Naive B cell (primary cell): Measurements from ENCODE around the gene RNH1. TPM values are rescaled to one million over a fixed set of nuclear protein-coding genes. Genes with fewer than 3 reads are reported as not detected.
"Not testable (repeated sequence)": the region's sequence is repeated elsewhere in the genome, so short reads cannot be mapped to it uniquely, and the experiment has no call there.

ENCODE experiments used
- ATAC-seq, 2 donors: fragments of 150-1000 bp; cut with Tn5 transposase; 2 replicates each; pipeline ENCODE4 v1.10.0; 2021; ENCODE audit warnings: low read depth in 2 of 2, mild to moderate bottlenecking in 2 of 2, moderate library complexity in 2 of 2
- DNase-seq: peaks from one replicate; pipeline ENCODE4 v3.0.0; 2022
- H3K27ac Mint-ChIP-seq, 6 donors: one replicate each; pipeline ENCODE4 v1.8.0; 2020 to 2022; ENCODE audit warnings: mild to moderate bottlenecking in 6 of 6, mixed read lengths in 6 of 6, moderate library complexity in 5 of 6, inconsistent platforms in 2 of 6
- H3K27me3 Mint-ChIP-seq, 3 donors: one replicate each; pipeline ENCODE4 v1.8.0; 2021 to 2022; ENCODE audit warnings: mixed read lengths in 3 of 3, mild to moderate bottlenecking in 1 of 3
- H3K36me3 Mint-ChIP-seq, 2 donors: one replicate each; pipeline ENCODE4 v1.8.0; 2020 to 2022; ENCODE audit warnings: mixed read lengths in 2 of 2, inconsistent platforms in 1 of 2, mild to moderate bottlenecking in 1 of 2
- H3K4me1 Mint-ChIP-seq, 3 donors: one replicate each; pipeline ENCODE4 v1.8.0; 2020 to 2022; ENCODE audit warnings: mixed read lengths in 3 of 3, inconsistent platforms in 1 of 3, mild to moderate bottlenecking in 1 of 3, moderate library complexity in 1 of 3
- H3K4me3 Mint-ChIP-seq, 8 donors: one replicate each; pipeline ENCODE4 v1.8.0; 2020 to 2022; ENCODE audit warnings: mild to moderate bottlenecking in 8 of 8, mixed read lengths in 8 of 8, moderate library complexity in 8 of 8, inconsistent platforms in 2 of 8
- H3K9me3 Mint-ChIP-seq, 7 donors: one replicate each; pipeline ENCODE4 v1.8.0; 2020 to 2022; ENCODE audit warnings: mixed read lengths in 7 of 7, mild to moderate bottlenecking in 5 of 7, inconsistent platforms in 2 of 7, moderate library complexity in 1 of 7
- polyA plus RNA-seq, 6 donors: library from polyadenylated mRNA; unstranded; fragments of 300-500 nt; fragmentation: Illumina TruSeq; gene quantifications; one replicate each; pipeline ENCODE4 v1.2.3, GENCODE V29; 2021; ENCODE audit warnings: low read depth in 6 of 6

The RNH1 gene
- polyA plus RNA-seq, 6 donors from 2014 or later, result 73.2 to 132 (median 114) TPM

DNA sequence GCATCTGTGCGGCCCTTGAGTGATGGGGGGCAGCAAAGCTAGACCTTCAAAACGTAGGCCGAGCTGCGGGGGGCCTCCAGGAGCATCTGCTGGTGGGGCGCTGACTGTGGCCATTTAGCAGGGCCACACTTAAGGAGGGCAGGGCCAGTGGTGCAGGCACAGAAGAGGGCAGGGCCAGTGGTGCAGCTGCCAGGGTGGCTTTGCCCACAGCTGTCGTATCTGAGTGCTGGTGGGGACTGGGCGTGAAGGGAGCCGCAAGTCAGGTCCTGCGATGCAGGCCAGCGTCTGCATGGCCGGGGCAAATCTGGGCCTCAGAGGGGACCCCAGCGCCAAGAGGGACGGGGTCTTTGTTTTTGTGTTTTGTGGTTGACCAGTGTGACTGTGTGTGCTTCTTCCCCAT is 27.7 kb downstream of the RNH1 start:
- H3K9me3 Mint-ChIP-seq, result no peaks in the 10 kb centered on the region
- no peak overlapping the region for H3K4me3 Mint-ChIP-seq
- peak overlapping the region in 1 of 6 donors; percentile 75 for H3K27ac Mint-ChIP-seq
- H3K4me1 Mint-ChIP-seq, result no peaks in the 10 kb centered on the region
- ATAC-seq (no peak), DNase-seq (no peak)
- H3K36me3 Mint-ChIP-seq, result no peaks in the 10 kb centered on the region
- H3K27me3 Mint-ChIP-seq, result no peaks in the 10 kb centered on the region

DNA sequence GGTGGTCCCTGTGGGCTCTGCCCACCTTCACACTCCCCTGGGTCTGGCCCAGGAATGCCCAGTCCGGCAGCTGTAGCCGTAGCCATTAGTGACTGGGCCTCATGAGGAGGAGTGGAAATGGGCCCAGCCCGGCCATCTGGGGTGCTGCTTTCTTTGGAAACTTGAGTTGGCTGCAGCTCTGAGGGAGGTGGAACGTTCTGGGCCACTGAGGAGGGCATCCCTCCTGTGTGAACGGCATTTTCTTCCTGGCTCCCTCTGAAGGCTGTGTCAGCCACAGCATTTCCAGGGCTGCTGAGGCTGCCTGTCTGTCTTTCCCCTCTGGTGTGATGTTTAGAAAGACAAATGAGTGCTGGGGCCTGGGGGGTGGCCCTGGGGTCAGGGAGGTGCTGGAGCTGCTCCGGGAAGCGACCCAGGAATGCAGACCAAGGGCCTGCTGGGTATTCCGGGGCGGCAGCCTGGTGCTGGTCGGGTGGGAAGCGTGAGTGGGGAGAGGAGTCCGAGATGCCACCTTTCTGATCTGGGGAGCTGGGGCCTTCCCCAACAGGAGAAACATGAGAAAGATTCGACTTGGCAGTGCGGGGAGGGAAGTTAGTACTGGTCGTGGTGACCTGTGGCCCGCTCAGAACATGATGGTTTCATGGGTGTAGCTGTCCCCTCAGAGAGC is 29.9 kb downstream of the RNH1 start:
- DNase-seq (no peak), ATAC-seq (no peak)
- Mint-ChIP-seq H3K27ac (no peak overlapping the region), H3K27me3 (no peaks in the 10 kb centered on the region), H3K36me3 (no peaks in the 10 kb centered on the region), H3K4me3 (no peak overlapping the region), H3K4me1 (no peaks in the 10 kb centered on the region), H3K9me3 (no peaks in the 10 kb centered on the region)

DNA sequence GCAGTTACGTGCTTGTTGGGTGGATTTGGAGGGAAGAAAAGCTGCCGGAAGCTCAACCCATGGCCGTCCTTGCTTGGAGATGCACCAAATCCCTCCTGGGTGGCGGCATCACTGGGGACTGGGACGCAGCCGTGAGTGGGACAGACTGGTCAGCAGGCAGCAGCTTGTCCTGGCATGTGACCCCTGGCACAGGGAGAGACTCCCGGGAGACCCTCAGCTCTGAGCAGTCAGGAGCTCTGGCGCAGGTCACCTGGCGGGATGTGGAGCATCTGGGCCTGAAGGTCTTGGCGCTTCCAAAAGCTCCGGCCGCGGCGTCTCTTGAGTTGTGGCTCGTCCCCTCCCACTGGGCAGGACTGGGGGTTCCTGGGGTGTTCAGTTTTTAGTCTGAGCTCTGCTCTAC is 30.6 kb downstream of the RNH1 start:
- H3K4me3 Mint-ChIP-seq, result no peak overlapping the region
- ATAC-seq (no peak), DNase-seq (no peak)
- H3K4me1 Mint-ChIP-seq, result no peaks in the 10 kb centered on the region
- H3K27ac Mint-ChIP-seq, result no peak overlapping the region
- no peaks in the 10 kb centered on the region for H3K36me3 Mint-ChIP-seq
- no peaks in the 10 kb centered on the region for H3K9me3 Mint-ChIP-seq
- no peaks in the 10 kb centered on the region for H3K27me3 Mint-ChIP-seq

DNA sequence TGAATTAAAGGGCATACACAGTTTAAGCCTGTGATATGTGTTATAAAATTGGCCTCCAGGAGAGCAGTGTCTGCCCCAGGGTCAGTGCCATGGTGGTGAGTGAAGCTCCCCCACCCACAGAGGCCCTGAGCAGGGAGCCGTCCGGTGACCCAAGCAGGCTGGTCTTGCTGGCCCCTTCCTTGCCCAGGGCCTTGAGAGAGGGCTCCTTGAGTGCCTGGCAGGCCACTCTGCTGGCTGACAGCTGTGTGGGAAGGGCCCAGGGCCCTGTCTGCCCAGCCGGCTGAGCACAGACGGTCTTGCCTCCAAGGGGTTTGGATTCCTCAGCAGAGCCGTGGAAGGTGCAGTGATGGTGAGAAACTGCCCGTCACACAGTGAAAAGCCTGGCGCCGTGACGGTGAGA is 31.1 kb downstream of the RNH1 start:
- no peaks in the 10 kb centered on the region for H3K9me3 Mint-ChIP-seq
- DNase-seq, result no peak
- no peaks in the 10 kb centered on the region for H3K36me3 Mint-ChIP-seq
- no peaks in the 10 kb centered on the region for H3K4me1 Mint-ChIP-seq
- no peak overlapping the region for H3K27ac Mint-ChIP-seq
- no peak for ATAC-seq
- no peak overlapping the region for H3K4me3 Mint-ChIP-seq
- H3K27me3 Mint-ChIP-seq, result no peaks in the 10 kb centered on the region

DNA sequence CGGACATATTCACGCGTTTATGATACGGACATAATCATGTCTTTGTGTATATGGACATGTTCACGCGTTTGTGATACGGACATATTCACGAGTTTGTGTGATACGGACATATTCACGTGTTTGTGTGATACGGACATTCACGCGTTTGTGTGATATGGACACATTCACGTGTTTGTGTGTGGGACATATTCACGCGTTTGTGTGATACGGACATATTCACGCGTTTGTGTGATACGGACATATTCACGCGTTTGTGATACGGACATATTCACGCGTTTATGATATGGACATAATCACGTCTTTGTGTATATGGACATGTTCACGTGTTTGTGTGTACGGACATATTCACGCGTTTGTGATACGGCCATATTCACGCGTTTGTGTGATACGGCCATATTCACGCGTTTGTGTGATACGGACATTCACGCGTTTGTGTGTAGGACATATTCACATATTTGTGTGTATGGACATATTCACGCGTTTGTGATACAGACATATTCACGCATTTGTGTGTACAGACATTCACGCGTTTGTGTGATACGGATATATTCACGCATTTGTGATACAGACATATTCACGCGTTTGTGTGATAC is 32.0 kb downstream of the RNH1 start:
- no peaks in the 10 kb centered on the region for H3K4me1 Mint-ChIP-seq
- H3K4me3 Mint-ChIP-seq, result no peak overlapping the region
- no peak overlapping the region for H3K27ac Mint-ChIP-seq
- H3K27me3 Mint-ChIP-seq, result no peaks in the 10 kb centered on the region
- no peak for ATAC-seq
- no peaks in the 10 kb centered on the region for H3K36me3 Mint-ChIP-seq
- no peak for DNase-seq
- H3K9me3 Mint-ChIP-seq, result no peaks in the 10 kb centered on the region

DNA sequence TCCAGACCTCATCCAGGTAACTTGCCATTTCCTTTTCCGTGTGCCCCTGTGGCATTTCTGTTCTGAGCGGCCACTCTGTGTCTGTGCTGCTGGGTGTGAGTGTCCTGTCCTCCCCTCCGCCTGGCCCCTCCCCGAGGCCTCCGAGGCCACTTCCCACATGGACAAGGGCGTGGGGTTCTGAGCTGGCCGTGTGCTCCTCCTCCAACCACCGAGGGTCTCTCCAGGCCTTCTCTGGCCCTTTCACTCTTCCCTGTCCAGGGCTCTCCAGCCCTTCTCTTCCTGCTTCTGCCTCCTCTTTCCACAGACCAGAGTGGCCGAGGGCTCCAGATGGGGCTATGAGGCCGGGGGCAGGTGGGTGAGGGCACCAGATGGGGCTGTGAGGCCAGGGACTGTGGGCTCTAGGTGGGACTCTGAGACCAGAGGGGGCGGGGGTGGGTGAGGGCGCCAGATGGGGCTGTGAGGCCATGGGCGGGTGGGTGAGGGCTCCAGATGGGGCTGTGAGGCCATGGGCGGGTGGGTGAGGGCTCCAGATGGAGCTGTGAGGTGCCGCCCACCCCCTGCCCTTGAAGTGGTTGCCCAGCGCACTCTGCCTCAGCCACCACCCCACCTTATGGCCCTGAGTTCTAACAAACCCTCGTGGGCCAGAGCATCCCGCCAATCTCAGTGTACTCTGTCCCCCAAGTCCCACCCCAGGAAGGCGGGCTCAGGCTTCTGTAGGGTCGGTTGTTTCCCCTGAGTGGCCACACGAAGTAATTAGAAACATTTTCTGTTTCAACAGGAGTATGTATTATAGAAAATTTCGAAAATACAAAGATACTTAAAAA is 32.9 kb downstream of the RNH1 start:
- Mint-ChIP-seq H3K4me3 (no peak overlapping the region), H3K27ac (no peak overlapping the region)
- ATAC-seq, result no peak

DNA sequence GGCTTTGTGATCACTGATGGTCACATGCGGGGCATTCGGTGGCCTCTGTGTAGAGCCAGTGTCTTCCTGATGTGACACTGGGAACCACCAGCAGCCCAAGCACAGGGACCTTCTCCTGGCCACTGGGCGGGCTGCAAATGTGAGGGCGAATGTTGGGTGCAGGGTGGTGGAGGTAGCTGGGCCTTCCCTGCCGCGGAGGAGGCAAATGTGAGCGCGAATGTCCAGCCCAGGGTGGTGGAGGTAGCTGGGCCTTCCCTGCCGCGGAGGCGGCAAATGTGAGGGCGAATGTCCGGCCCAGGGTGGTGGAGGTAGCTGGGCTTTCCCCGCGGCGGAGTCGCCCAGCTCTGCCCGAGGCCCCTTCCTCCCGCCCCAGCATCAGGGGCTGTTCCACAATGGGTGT is 33.6 kb downstream of the RNH1 start:
- no peak for DNase-seq
- H3K36me3 Mint-ChIP-seq, result no peaks in the 10 kb centered on the region
- H3K4me3 Mint-ChIP-seq, result no peak overlapping the region
- H3K27me3 Mint-ChIP-seq, result no peaks in the 10 kb centered on the region
- H3K27ac Mint-ChIP-seq, result peak overlapping the region in 1 of 6 donors; percentile 57
- peaks cover 0 to 2% (median 0%) of the 10 kb centered on the region in 3 donors for H3K4me1 Mint-ChIP-seq
- no peak for ATAC-seq
- H3K9me3 Mint-ChIP-seq, result no peaks in the 10 kb centered on the region

More for the DNA sequence above, 32.9 kb downstream of the RNH1 start:
- Mint-ChIP-seq H3K4me1 (no peaks in the 10 kb centered on the region), H3K9me3 (no peaks in the 10 kb centered on the region), H3K36me3 (no peaks in the 10 kb centered on the region), H3K27me3 (no peaks in the 10 kb centered on the region)
- no peak for DNase-seq

DNA sequence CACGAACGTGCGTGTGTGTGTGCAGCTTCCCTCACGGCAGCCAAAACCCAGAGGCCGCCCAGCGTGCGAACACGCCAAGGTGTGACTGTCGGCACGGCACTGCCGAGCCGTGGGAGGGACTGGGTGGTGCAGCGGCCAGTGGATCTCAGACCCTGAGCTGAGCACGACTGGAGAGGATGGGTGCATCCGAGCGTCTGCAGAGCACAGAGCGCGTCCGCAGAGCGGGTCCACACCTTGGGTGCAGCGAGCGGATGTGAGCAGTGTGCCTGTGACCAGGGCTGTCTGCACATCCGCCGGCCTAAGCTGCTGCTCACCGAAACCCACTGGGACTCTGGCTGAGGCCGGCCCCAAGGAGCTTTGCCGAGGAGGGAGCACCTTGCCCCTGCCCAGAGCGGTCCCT is 34.2 kb downstream of the RNH1 start:
- H3K27ac Mint-ChIP-seq, result no peak overlapping the region
- DNase-seq (no peak), ATAC-seq (no peak)
- no peak overlapping the region for H3K4me3 Mint-ChIP-seq
- no peaks in the 10 kb centered on the region for H3K36me3 Mint-ChIP-seq
- H3K27me3 Mint-ChIP-seq, result no peaks in the 10 kb centered on the region
- H3K9me3 Mint-ChIP-seq, result no peaks in the 10 kb centered on the region
- H3K4me1 Mint-ChIP-seq, result peaks cover 0 to 6% (median 0%) of the 10 kb centered on the region in 3 donors

DNA sequence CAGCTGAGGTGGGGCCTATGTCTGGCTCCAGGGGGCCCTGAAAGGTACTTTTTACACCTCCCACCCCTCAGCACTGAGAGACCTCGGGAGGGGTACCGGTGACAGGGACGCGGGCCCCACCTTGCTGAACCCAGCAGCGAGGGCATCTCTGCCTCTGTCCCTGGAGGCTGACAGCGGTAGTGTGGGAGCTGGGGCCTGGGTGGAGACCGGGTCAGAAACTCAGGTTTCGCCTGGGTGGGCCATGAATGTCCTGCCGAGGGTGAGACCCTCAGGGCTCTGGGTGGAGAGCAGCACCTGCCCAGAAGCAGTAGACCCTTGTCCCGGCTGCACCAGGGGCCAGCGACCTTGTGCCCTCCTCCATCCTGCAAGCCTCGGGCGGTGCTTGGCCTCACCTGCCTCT is 34.8 kb downstream of the RNH1 start:
- H3K27me3 Mint-ChIP-seq, result no peaks in the 10 kb centered on the region
- no peak overlapping the region for H3K27ac Mint-ChIP-seq
- H3K9me3 Mint-ChIP-seq, result no peaks in the 10 kb centered on the region
- no peak for ATAC-seq
- no peaks in the 10 kb centered on the region for H3K36me3 Mint-ChIP-seq
- DNase-seq, result no peak
- H3K4me3 Mint-ChIP-seq, result no peak overlapping the region
- peaks cover 0 to 6% (median 0%) of the 10 kb centered on the region in 3 donors for H3K4me1 Mint-ChIP-seq

DNA sequence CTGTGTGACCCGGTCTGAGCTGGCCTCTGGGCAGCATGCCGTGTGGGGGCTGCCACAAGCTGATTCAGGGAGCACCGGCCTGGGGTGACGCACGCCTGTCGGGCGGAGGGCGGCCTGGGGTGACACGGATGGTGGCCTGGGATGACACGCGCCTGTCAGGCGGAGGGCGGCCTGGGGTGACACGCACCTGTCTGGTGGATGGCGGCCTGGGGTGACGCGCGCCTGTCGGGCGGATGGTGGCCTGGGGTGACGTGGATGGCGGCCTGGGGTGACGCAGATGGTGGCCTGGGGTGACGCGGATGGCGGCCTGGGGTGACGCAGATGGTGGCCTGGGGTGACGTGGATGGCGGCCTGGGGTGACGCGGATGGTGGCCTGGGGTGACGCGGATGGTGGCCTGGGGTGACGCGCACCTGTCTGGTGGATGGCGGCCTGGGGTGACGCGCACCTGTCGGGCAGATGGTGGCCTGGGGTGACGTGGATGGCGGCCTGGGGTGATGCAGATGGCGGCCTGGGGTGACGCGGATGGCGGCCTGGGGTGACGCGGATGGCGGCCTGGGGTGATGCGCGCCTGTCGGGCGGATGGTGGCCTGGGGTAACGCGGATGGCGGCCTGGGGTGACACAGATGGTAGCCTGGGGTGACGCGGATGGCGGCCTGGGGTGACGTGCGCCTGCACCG is 35.4 kb downstream of the RNH1 start:
- peak overlapping the region in 1 of 6 donors; percentile 76 for H3K27ac Mint-ChIP-seq
- H3K4me3 Mint-ChIP-seq, result no peak overlapping the region
- H3K4me1 Mint-ChIP-seq, result peaks cover 3 to 6% (median 3%) of the 10 kb centered on the region in 3 donors
- no peaks in the 10 kb centered on the region for H3K9me3 Mint-ChIP-seq
- no peak for DNase-seq
- no peak for ATAC-seq
- H3K27me3 Mint-ChIP-seq, result no peaks in the 10 kb centered on the region
- H3K36me3 Mint-ChIP-seq, result no peaks in the 10 kb centered on the region

DNA sequence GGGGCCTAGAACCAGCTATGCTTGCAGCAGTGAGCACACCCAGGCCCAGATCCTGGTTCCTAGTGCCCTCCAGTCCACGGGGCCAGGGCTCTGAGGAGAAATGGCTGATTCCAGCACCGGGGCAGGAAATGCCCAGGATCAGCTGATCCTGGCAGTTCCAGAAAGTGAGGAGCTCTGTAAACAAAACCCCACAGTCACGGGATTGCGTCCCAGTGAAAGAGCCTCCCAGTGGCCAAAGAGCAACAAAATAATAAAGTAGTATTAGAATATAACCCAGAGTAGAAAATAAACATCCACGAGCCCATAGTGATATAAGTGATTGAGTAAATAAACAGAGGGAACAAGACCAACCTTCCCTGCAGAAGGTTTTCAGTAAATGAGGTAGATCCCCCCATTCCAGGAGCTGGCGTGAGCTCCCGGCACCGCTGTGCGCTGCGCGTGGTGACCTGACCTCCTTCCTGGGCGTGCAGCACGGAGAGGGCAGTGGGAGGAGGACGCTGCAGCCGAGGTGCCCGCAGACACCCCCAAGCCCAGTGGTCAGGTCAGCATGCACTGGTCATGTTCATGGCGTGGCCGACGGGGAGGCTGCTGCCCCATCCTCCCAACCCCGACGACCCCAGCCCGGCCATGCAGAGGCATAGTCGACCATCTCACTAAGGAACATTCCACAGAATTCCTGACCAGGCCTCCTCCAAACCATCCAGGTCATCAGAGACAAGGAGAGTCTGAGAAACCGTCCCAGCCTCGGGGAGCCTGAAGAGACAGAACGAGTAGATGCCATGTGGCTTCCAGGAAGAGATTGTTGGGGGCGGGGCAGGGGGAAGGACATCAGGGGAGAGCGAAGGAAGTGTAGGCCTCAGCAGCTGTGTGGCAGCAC is 37.1 kb downstream of the RNH1 start:
- peaks cover 8 to 12% (median 10%) of the 10 kb centered on the region in 3 donors for H3K4me1 Mint-ChIP-seq
- H3K36me3 Mint-ChIP-seq, result no peaks in the 10 kb centered on the region
- no peaks in the 10 kb centered on the region for H3K27me3 Mint-ChIP-seq
- DNase-seq (no peak), ATAC-seq (no peak)
- H3K4me3 Mint-ChIP-seq, result no peak overlapping the region
- H3K9me3 Mint-ChIP-seq, result no peaks in the 10 kb centered on the region
- no peak overlapping the region for H3K27ac Mint-ChIP-seq

DNA sequence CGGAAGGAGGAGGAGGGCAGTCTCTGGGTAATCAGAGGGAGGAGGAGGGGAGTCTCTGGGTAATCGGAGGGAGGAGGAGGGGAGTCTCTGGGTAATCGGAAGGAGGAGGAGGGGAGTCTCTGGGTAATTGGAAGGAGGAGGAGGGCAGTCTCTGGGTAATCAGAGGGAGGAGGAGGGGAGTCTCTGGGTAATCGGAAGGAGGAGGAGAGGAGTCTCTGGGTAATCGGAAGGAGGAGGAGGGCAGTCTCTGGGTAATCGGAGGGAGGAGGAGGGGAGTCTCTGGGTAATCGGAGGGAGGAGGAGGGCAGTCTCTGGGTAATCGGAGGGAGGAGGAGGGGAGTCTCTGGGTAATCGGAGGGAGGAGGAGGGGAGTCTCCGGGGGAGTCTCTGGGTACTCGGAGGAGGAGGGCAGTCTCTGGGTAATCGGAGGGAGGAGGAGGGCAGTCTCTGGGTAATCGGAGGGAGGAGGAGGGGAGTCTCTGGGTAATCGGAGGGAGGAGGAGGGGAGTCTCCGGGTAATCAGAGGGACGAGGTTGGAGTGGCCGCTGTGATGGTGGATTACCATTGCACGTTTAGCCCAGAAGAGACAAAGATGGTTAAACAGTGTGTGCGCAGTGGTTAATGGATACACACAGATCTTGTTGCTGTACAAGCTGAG is 37.9 kb downstream of the RNH1 start:
- DNase-seq, H3K27ac Mint-ChIP-seq, H3K9me3 Mint-ChIP-seq, H3K27me3 Mint-ChIP-seq, H3K36me3 Mint-ChIP-seq, H3K4me3 Mint-ChIP-seq, ATAC-seq: not testable (repeated sequence)
- peaks cover 8 to 12% (median 10%) of the 10 kb centered on the region in 3 donors for H3K4me1 Mint-ChIP-seq
